ENCODE results near the gene NR6A1.

Gene NR6A1

DNA sequence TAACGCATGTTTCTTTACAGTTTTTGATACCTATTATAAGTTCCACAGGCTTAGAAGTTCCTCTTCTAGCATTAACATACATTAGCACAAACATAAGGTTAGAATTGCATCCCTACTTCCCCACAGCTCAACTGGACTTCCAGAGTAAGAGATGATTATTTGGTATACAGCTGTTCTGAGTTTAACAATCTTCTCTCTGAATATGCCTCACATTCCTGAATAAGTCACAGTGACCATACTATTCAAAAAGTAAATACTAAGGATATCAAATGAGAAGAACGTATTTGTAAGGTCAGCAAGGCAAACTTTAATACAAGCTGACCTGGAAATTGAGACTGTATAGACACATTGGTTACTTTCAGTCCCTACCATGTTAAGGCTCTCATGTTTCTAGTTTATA, 21.3 kb downstream of the NR6A1 start:
- TF ChIP-seq, protein P1, sequence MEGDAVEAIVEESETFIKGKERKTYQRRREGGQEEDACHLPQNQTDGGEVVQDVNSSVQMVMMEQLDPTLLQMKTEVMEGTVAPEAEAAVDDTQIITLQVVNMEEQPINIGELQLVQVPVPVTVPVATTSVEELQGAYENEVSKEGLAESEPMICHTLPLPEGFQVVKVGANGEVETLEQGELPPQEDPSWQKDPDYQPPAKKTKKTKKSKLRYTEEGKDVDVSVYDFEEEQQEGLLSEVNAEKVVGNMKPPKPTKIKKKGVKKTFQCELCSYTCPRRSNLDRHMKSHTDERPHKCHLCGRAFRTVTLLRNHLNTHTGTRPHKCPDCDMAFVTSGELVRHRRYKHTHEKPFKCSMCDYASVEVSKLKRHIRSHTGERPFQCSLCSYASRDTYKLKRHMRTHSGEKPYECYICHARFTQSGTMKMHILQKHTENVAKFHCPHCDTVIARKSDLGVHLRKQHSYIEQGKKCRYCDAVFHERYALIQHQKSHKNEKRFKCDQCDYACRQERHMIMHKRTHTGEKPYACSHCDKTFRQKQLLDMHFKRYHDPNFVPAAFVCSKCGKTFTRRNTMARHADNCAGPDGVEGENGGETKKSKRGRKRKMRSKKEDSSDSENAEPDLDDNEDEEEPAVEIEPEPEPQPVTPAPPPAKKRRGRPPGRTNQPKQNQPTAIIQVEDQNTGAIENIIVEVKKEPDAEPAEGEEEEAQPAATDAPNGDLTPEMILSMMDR (IDR thresholded peaks at IDR 0.05; ENCODE audit: low read depth, low read length), result no peak
- H3K4me3 ChIP-seq (ENCODE audit: low read depth, low read length), result no peak overlapping the region

DNA sequence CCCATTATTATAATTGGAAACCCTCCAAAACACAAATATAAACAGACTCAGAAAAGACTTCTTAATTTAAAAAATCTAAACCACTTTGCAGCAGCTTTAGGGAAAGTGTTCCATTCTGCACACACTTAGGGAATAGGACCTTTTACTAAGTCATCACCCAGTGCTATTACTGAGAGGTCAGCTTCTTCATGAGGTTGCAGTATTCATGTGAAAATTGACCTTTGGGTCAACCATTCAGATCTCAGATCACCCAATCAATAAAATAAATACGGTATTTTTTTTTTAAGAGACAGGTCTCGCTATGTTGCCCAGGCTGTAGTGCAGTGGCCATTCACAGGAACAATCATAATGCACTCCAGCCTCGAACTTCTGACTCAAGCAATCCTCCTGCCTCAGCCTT, 21.8 kb downstream of the NR6A1 start:
- TF ChIP-seq, protein P1 (IDR thresholded peaks at IDR 0.05; ENCODE audit: low read depth, low read length), result no peak
- no peak overlapping the region for H3K4me3 ChIP-seq (ENCODE audit: low read depth, low read length)

GRCh38 chr9:124747065-124747464, 24.0 kb downstream of the NR6A1 start:
- TF ChIP-seq, protein P1 (IDR thresholded peaks at IDR 0.05; ENCODE audit: low read depth, low read length), result no peak
- H3K4me3 ChIP-seq (ENCODE audit: low read depth, low read length), result no peak overlapping the region

DNA sequence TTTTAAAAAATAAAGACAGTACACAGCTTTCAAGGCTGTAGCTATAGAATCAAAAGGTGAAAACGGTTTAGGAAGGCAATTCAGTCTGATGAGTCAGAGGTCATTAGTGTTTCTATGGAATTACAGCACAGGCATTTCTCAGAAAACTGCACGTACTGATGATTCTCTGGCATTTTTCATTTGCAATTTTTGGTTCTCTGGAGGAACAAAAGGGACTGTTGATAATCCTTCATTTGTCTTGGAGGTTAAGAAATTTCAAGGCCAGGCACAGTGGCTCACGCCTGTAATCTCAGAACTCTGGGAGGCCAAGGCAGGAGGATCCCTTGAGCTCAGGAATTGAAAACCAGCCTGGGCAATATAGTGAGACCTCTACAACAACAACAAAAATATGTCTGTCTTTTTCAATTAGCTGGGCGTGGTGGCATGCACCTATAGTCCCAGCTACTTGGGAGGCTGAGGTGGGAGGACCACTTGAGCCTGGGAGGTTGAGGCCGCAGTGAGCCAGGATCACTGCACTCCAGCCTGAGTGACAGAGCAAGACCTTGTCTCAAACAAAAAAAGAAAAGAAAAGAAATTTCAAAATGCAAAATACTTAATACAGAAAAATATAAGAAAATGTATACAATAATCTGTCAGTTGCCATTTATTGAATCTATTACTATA, 27.3 kb downstream of the NR6A1 start:
- H3K4me3 ChIP-seq (ENCODE audit: low read depth, low read length), result no peak overlapping the region
- TF ChIP-seq, protein P1 (IDR thresholded peaks at IDR 0.05; ENCODE audit: low read depth, low read length), result no peak

DNA sequence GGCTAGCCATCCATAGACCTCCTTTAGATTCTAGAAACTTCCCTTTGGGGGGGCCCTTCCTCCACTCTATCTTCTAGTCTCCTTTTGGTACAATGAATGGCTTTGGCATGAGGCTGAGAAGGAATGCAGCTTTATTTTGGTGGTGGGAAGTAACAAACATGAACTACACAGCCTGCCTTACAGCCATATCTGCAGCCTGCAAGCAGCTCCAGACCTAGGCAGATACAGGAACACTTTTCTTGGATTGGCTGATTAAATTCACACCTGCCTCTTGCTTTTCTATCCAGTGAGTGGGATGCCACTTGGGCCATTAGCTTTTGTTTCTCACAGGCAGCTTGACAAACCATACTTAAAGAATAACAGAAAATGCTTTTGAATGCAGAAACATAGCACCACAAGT, 28.2 kb downstream of the NR6A1 start:
- TF ChIP-seq, protein P1 (IDR thresholded peaks at IDR 0.05; ENCODE audit: low read depth, low read length), result no peak
- no peak overlapping the region for H3K4me3 ChIP-seq (ENCODE audit: low read depth, low read length)

GRCh38 chr9:124741662-124742061, 29.4 kb downstream of the NR6A1 start:
- no peak overlapping the region for H3K4me3 ChIP-seq (ENCODE audit: low read depth, low read length)
- TF ChIP-seq, protein P1 (IDR thresholded peaks at IDR 0.05; ENCODE audit: low read depth, low read length), result no peak

DNA sequence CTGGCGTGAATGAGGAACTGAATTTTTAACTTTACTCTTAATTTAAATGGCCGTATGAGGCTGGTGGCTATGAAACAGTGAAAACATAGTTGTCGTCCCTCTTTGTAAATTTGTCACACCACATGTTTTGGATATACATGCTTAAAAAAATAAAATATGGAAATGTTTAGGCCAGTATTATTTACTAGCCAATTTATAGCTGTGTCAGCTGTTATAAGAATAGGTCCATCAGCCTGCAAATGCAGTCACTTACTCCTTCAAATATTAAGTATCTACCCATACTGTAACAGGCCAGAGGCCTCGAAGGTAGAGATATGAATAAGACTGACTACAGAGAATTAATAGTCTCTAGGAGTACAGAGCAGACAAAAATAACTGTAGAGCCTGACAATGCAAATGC, 30.0 kb downstream of the NR6A1 start:
- TF ChIP-seq, protein P1 (IDR thresholded peaks at IDR 0.05; ENCODE audit: low read depth, low read length), result no peak
- H3K4me3 ChIP-seq (ENCODE audit: low read depth, low read length), result no peak overlapping the region
